ENCODE data around the gene ATP6V1C2.

Gene ATP6V1C2

DNA sequence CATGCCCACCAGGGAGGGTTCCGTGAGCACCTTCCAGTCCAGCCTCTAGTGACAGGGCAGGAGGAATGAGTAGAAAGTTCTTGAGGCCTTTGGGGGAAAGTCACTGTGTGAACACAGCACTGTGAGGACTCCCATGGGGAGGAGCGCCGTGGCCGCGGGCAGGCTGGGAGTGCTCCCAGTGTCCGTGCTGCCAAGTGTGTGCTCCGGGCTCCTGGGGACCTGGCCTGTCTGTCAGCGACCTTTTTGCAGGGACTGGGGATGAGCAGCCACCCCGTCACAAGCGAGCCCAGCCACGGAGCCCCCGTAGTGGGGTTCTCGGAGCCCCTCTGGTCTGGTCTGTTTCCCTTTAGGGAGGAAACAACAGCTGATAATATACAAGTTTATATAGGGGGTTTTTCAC, 54.4 kb downstream of the ATP6V1C2 start:
- ChIA-PET CTCF (no interaction called here), POLR2A (no interaction called here)
- no peak for DNase-seq (ENCODE audit: extremely low spot score)
- TF ChIP-seq CTBP1 (IDR thresholded peaks at IDR 0.05; ENCODE audit: borderline replicate concordance) (no peak), BHLHE40 (IDR thresholded peaks at IDR 0.05; ENCODE audit: borderline replicate concordance) (no peak), FOXA1 (IDR thresholded peaks at IDR 0.05) (no peak), HDGF (IDR thresholded peaks at IDR 0.05; ENCODE audit: borderline replicate concordance) (no peak), SP1 (IDR thresholded peaks at IDR 0.05) (no peak), FOXM1 (IDR thresholded peaks at IDR 0.05; ENCODE audit: borderline replicate concordance) (no peak), LEF1 (IDR thresholded peaks at IDR 0.05; ENCODE audit: borderline replicate concordance) (no peak), NFRKB (IDR thresholded peaks at IDR 0.05) (no peak), ELF4 (IDR thresholded peaks at IDR 0.05) (no peak), L3MBTL2 (conservative IDR thresholded peaks at IDR 0.05) (no peak), SUZ12 (IDR thresholded peaks at IDR 0.05) (no peak), TARDBP (IDR thresholded peaks at IDR 0.05) (no peak), ARNT (IDR thresholded peaks at IDR 0.05) (no peak), ZNF384 (IDR thresholded peaks at IDR 0.05) (no peak), FOXK2 (IDR thresholded peaks at IDR 0.05) (no peak)
- TF ChIP-seq, protein P1, sequence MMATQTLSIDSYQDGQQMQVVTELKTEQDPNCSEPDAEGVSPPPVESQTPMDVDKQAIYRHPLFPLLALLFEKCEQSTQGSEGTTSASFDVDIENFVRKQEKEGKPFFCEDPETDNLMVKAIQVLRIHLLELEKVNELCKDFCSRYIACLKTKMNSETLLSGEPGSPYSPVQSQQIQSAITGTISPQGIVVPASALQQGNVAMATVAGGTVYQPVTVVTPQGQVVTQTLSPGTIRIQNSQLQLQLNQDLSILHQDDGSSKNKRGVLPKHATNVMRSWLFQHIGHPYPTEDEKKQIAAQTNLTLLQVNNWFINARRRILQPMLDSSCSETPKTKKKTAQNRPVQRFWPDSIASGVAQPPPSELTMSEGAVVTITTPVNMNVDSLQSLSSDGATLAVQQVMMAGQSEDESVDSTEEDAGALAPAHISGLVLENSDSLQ (IDR thresholded peaks at IDR 0.05) = no peak

DNA sequence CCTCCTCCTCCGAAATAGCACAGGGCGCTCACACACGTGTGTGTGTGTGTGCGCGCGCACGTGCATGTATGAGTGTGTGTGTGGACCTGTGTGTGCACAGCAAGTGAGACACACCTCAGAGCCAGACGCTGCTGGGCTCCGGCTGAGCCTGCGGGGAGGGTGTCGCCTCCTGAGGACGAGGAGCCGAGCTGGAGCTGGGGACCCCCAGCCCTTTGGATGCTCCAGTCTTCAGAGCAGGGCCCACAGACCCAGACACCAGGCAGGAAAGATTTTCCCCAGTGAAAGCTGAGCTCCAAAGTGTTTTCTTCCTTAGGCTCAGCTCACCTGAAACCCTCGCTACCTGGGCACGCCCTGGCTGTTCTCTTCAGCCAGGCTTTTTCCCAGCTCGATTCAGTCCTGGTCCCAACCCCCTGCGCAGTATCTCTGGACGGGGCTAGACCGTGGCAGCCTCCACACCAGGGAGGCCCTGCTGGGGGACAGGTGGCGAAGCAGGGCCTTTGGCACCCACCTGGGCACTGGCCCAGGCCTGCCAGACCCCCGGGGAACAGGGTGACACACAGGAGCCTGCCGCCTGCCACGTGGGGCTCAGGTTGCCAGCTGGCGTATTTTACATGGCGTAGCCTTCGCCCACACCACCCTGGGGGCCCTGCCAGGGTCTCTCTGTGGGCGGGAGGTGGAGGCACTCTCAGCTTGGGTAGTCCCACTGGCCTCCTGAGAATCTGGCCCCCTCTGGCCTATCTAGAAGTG, 55.0 kb downstream of the ATP6V1C2 start:
- POLR2A ChIA-PET = no interaction called here
- TF ChIP-seq ELF4 (IDR thresholded peaks at IDR 0.05) = no peak
- no peak for TF ChIP-seq L3MBTL2 (conservative IDR thresholded peaks at IDR 0.05)
- TF ChIP-seq, protein P1 (IDR thresholded peaks at IDR 0.05) = no peak
- no peak for TF ChIP-seq SP1 (IDR thresholded peaks at IDR 0.05)
- no peak for TF ChIP-seq TARDBP (IDR thresholded peaks at IDR 0.05)
- no peak for TF ChIP-seq LEF1 (IDR thresholded peaks at IDR 0.05; ENCODE audit: borderline replicate concordance)
- TF ChIP-seq FOXA1 (IDR thresholded peaks at IDR 0.05) = no peak
- no peak for TF ChIP-seq ZNF384 (IDR thresholded peaks at IDR 0.05)
- TF ChIP-seq BHLHE40 (IDR thresholded peaks at IDR 0.05; ENCODE audit: borderline replicate concordance) = no peak
- no peak for TF ChIP-seq CTBP1 (IDR thresholded peaks at IDR 0.05; ENCODE audit: borderline replicate concordance)
- TF ChIP-seq HDGF (IDR thresholded peaks at IDR 0.05; ENCODE audit: borderline replicate concordance) = no peak
- no peak for DNase-seq (ENCODE audit: extremely low spot score)
- CTCF ChIA-PET = no interaction called here

DNA sequence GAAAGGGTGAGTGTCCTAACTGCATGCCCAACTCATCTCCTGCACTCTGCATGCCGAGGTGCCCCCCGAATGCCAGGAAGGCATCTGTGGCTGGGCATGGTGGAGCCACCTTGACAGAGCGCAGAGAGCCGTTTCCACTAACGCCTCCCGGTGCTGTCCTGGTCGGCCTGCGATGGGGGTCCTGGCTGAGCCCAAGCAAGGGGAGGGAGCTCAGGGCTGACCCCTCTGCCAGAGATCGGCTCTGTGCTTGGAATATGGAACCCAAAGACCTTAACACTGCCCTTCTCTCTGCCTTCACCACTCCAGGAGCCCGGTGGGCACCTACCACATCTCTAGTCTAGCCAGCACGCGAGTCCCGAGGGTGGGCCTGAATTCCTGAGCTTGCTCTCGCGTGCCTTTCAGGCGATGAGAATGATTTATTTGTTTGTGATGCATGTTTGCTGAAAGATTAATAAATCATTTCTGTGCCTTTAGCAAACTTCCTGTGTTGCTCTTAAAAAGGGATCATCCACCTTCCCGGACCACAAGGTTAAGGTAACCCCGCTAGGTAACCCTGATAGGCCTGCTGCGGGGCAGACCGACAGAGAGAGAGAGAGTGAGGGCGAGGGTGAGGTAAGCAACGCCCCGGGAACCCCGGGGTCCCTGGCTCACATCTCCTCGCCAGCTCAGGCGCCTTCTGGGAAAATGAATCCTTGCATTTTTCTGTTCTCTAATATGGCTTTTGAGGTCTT, 55.8 kb downstream of the ATP6V1C2 start:
- CTCF ChIA-PET = no interaction called here
- TF ChIP-seq, protein P1 (IDR thresholded peaks at IDR 0.05) = no peak
- TF ChIP-seq CTBP1 (IDR thresholded peaks at IDR 0.05; ENCODE audit: borderline replicate concordance) = no peak
- no peak for TF ChIP-seq SP1 (IDR thresholded peaks at IDR 0.05)
- no peak for TF ChIP-seq SUZ12 (IDR thresholded peaks at IDR 0.05)
- no peak for TF ChIP-seq HDGF (IDR thresholded peaks at IDR 0.05; ENCODE audit: borderline replicate concordance)
- no peak for TF ChIP-seq ARNT (IDR thresholded peaks at IDR 0.05)
- no peak for TF ChIP-seq LEF1 (IDR thresholded peaks at IDR 0.05; ENCODE audit: borderline replicate concordance)
- no peak for TF ChIP-seq FOXA1 (IDR thresholded peaks at IDR 0.05)
- no peak for TF ChIP-seq ZNF384 (IDR thresholded peaks at IDR 0.05)
- no peak for TF ChIP-seq FOXM1 (IDR thresholded peaks at IDR 0.05; ENCODE audit: borderline replicate concordance)
- no peak for DNase-seq (ENCODE audit: extremely low spot score)
- POLR2A ChIA-PET = interaction anchor here (1.2 kb wide), 1 partner anchor 35 kb away, joined by 3 read pairs; no protein-coding TSS in a partner anchor

DNA sequence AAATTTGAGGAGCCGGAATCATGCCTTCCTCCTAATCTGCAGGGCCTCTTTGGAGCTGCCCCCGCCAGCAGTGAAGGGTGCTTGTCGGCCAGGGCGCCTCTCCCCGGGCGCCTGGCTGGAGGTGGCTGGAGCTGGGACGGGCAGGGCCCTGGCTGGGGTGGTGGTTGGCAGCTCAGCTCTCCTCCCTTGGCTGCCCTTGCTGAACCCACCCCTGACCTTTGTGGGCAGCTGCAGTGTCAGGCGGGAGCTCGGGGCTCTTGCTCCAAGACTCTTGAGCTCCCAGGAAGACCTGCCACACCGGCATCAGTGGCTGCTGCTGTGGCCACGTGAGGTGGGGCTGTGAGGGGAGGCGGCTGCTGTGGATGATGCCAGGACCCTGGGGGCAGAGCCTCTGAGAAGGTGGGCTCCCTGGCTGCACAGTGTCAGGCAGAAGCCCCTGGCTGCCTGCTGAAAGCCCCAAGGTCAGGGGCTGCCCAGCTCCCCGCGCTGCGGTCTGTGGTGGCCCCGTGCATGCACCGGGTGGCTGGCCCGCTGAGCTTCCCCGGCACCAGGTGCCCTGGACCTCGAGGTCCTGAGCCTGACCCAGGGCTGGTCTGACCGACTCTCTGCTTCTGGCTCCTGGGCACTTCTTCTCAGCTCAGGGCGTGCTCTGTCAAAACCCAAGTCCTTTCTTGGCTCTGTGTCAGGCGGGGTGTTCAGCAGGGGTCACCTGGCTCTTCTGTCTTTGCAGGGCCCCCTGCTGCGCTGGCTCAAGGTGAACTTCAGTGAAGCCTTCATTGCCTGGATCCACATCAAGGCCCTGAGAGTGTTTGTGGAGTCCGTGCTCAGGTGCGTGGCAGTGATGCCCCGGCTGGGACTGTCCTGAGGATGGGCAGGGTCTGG, 56.7 kb downstream of the ATP6V1C2 start:
- TF ChIP-seq ZNF384 (IDR thresholded peaks at IDR 0.05) (no peak), FOXK2 (IDR thresholded peaks at IDR 0.05) (no peak), FOXM1 (IDR thresholded peaks at IDR 0.05; ENCODE audit: borderline replicate concordance) (no peak), NFRKB (IDR thresholded peaks at IDR 0.05) (no peak), HDGF (IDR thresholded peaks at IDR 0.05; ENCODE audit: borderline replicate concordance) (no peak), ELF4 (IDR thresholded peaks at IDR 0.05) (no peak), LEF1 (IDR thresholded peaks at IDR 0.05; ENCODE audit: borderline replicate concordance) (no peak)
- ChIA-PET CTCF (no interaction called here), POLR2A (interaction anchor here (1.2 kb wide), 1 partner anchor 34 kb away, joined by 3 read pairs; no protein-coding TSS in a partner anchor)
- DNase-seq (ENCODE audit: extremely low spot score) = no peak

DNA sequence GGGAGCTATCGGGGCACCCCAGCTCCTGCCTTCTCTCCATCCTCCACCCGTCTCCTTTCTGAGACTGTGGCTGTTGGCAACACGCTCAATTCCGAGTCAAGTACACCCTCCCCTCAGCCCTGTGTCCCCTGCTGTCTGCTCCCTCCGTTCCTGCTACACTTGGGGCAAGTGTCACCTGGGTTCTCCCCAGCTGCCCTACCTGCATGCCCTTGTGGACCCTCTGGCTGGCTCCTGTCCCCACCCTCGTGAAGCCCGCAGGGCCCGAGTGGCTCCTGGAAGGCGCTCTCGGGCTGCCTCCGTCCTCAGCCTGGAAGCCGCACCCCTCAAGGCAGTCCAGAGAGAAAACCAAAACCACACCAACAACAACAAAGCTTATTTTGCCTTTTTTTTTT, 57.3 kb downstream of the ATP6V1C2 start:
- no peak for DNase-seq (ENCODE audit: extremely low spot score)
- CTCF ChIA-PET = no interaction called here
- TF ChIP-seq FOXM1 (IDR thresholded peaks at IDR 0.05; ENCODE audit: borderline replicate concordance) (no peak), SUZ12 (IDR thresholded peaks at IDR 0.05) (no peak), ARNT (IDR thresholded peaks at IDR 0.05) (no peak), LEF1 (IDR thresholded peaks at IDR 0.05; ENCODE audit: borderline replicate concordance) (no peak), NFRKB (IDR thresholded peaks at IDR 0.05) (no peak), BHLHE40 (IDR thresholded peaks at IDR 0.05; ENCODE audit: borderline replicate concordance) (no peak), HDGF (IDR thresholded peaks at IDR 0.05; ENCODE audit: borderline replicate concordance) (no peak), FOXA1 (IDR thresholded peaks at IDR 0.05) (no peak), CTBP1 (IDR thresholded peaks at IDR 0.05; ENCODE audit: borderline replicate concordance) (no peak), SP1 (IDR thresholded peaks at IDR 0.05) (no peak), FOXK2 (IDR thresholded peaks at IDR 0.05) (no peak)
- TF ChIP-seq, protein P1 (IDR thresholded peaks at IDR 0.05) = no peak
- POLR2A ChIA-PET = no interaction called here
